Measurements from ENCODE around the gene HECA.

Gene HECA

DNA sequence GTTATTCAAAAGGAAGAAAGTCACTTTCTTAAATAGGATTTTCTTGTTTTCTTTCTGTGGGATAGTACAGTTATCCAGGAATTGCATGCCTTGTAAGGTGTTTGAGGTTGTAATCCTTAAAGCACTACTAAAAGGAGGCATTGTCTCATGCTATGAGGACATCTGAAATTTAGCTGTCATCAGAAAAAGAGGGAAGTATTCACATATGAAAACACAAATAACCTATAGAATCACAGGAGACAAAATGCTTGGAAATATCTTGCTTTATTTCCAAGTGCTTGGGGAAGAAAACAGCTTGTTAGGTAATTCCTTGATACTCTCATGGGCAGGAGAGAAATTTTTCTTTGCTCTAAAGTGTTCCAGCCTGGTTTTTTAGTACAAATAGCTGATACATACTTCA is 40.1 kb downstream of the HECA start:
- TF ChIP-seq, protein P1, sequence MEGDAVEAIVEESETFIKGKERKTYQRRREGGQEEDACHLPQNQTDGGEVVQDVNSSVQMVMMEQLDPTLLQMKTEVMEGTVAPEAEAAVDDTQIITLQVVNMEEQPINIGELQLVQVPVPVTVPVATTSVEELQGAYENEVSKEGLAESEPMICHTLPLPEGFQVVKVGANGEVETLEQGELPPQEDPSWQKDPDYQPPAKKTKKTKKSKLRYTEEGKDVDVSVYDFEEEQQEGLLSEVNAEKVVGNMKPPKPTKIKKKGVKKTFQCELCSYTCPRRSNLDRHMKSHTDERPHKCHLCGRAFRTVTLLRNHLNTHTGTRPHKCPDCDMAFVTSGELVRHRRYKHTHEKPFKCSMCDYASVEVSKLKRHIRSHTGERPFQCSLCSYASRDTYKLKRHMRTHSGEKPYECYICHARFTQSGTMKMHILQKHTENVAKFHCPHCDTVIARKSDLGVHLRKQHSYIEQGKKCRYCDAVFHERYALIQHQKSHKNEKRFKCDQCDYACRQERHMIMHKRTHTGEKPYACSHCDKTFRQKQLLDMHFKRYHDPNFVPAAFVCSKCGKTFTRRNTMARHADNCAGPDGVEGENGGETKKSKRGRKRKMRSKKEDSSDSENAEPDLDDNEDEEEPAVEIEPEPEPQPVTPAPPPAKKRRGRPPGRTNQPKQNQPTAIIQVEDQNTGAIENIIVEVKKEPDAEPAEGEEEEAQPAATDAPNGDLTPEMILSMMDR (IDR thresholded peaks at IDR 0.05; ENCODE audit: extremely low read depth, missing control alignments) = no peak
- DNase-seq (ENCODE audit: low spot score) = no peak

DNA sequence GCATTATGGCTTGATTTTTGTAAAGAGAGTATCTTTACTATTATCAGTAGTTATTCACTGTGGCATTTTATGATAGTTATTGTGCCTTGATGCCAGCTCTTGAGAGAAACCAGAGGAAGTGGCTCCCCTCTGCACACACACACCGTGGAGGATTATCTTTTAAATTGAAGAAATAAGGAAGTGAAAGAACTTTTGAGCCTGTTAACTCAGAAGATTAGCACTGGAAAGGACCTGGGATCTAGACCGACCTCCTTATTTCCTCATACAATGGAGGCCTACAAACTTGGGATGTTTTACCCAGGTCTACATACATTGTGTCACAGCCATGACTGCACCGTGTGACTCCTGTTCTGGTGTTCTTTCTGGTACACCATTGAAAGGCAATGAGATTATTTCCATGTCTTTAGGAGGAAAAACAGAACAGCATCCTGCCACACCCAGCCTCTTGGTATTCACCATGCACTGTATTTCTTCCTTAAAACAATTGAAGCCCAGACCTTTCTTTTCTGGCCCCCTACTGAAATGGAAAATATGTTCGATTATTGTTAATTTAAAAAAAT is 40.6 kb downstream of the HECA start:
- no peak for DNase-seq (ENCODE audit: low spot score)
- TF ChIP-seq, protein P1 (IDR thresholded peaks at IDR 0.05; ENCODE audit: extremely low read depth, missing control alignments) = no peak

DNA sequence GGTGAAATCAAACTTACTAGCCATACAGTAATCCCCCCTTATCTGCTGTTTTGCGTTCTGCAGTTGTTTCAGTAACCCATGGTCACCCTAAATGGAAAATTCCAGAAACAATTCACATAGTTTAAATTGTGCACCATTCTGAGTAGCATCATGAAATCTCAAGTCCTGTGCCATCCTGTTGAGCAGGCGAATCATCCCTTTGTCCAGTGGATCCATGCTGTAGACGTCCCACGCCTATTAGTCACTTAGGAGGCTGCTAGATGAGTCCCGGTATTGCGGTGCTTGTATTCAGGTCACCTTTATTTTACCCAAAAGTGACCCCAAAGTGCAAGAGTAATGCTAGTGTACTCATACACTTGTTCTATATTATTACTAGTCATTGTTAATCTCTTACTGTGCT is 46.4 kb downstream of the HECA start:
- TF ChIP-seq, protein P1 (IDR thresholded peaks at IDR 0.05; ENCODE audit: extremely low read depth, missing control alignments) = no peak
- DNase-seq (ENCODE audit: low spot score) = no peak

DNA sequence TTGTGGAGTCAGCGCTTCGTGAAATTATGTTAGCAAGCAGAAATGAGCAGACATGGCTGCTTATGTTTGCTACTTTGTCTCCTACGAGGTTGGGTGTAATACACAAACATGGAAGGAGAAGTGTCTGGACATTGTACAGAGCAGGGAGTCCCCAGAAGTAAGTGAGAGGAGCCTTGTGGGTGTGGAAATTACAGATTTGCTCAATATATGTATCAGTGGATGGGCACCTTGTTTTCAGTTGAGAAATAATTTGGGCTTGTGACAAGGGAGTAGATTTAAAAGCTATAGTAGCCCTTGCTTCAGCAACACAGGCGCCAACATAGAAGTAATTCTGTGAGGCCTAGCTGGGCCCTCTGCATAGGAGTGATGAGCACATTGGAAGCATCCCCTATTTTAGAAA is 49.2 kb downstream of the HECA start:
- TF ChIP-seq, protein P1 (IDR thresholded peaks at IDR 0.05; ENCODE audit: extremely low read depth, missing control alignments) = no peak
- no peak for DNase-seq (ENCODE audit: low spot score)

DNA sequence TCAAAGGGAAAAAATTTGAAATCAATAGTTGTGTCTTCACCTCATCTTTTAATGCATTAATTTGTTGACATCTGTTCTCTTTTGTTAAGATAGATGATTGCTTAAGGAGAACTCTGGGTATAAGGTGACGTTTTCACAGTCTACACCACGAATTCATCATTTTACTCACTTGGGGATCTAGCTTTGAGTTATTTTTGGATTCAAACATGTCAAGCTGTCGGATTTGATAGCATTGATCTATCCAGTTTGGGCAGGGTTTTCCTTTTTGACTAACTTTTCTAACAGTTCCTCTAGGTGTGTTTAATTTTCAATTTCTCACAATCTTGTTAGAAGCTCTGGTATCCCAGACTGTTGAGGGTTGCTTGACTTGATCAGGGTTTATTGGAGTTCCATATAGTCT is 49.6 kb downstream of the HECA start:
- TF ChIP-seq, protein P1 (IDR thresholded peaks at IDR 0.05; ENCODE audit: extremely low read depth, missing control alignments) = no peak
- no peak for DNase-seq (ENCODE audit: low spot score)

DNA sequence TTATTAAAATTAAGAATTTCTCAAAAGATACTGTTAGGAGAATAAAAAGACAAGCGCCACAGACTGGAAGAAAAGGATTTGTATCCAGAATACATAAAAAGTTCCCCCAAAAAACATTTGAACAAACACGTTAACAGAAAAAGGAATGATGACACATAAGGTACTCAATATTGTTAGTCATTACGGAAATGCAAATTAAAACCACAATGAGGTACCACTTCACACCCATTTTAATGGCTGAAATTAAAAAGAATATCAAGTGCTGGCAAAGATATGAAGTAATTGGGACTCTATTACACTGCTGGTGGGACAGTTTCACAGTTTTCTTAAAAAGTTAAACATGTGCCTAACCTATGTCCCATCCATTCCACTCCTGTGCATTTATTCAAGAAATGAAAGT is 51.4 kb downstream of the HECA start:
- TF ChIP-seq, protein P1 (IDR thresholded peaks at IDR 0.05; ENCODE audit: extremely low read depth, missing control alignments) = no peak
- no peak for DNase-seq (ENCODE audit: low spot score)

DNA sequence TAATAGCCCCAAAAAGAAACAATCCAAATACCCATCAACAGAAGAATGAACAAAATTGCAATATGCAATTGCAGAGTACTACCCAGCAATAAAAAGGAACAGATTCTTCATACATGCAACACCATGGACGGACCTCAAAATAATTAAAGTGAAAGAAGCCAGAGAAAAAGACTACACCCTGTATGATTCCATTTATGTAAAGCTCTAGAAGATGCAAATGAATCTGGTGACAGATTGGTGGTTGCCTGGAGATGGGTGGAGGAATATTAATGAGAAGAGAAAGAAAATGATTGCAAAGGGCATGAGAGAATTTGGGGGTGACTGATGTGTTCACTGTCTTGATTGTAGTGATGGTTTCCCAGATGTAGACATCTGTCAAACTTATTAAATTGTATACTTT is 51.8 kb downstream of the HECA start:
- TF ChIP-seq, protein P1 (IDR thresholded peaks at IDR 0.05; ENCODE audit: extremely low read depth, missing control alignments) = no peak
- no peak for DNase-seq (ENCODE audit: low spot score)

Measured in GM20000 (cell line).